HG02970 (cell line): ENCODE data around the gene VILL.

Experiments
- ATAC-seq: cut with Tn5 transposase; IDR thresholded peaks from one replicate; pipeline ENCODE4 v1.9.1; 2021; ENCODE audit warnings: mild to moderate bottlenecking, moderate library complexity, moderate number of reproducible peaks; ENCODE audit not compliant: unreplicated experiment, low FRiP score

Gene VILL

GRCh38 chr3:38015485-38015884, 24.9 kb downstream of the VILL start:
- ATAC-seq: no peak

GRCh38 chr3:38015984-38016383, 25.4 kb downstream of the VILL start:
- ATAC-seq: no peak

- no peak for ATAC-seq
Observed at GRCh38 chr3:38016410-38016809, 25.8 kb downstream of the VILL start.

- ATAC-seq: no peak
Observed at GRCh38 chr3:38016847-38017444, 26.4 kb downstream of the VILL start.

- ATAC-seq: no peak
Observed at GRCh38 chr3:38017445-38018295, 27.1 kb downstream of the VILL start.

- no peak for ATAC-seq
Observed at GRCh38 chr3:38018296-38019266, 28.0 kb downstream of the VILL start.

GRCh38 chr3:38019658-38020341, 29.2 kb downstream of the VILL start:
- no peak for ATAC-seq

- ATAC-seq: no peak
Observed at GRCh38 chr3:38020342-38020726, 29.7 kb downstream of the VILL start.

GRCh38 chr3:38021196-38021595, 30.6 kb downstream of the VILL start:
- no peak for ATAC-seq

- ATAC-seq: no peak
Observed at GRCh38 chr3:38022301-38022700, 31.7 kb downstream of the VILL start.

GRCh38 chr3:38022896-38023709, 32.5 kb downstream of the VILL start:
- ATAC-seq: no peak

GRCh38 chr3:38026856-38027255, 36.3 kb downstream of the VILL start:
- ATAC-seq: no peak

GRCh38 chr3:38027466-38028465, 37.2 kb downstream of the VILL start:
- ATAC-seq: no peak

GRCh38 chr3:38028621-38029361, 38.2 kb downstream of the VILL start:
- ATAC-seq: no peak

GRCh38 chr3:38029400-38030125, 39.0 kb downstream of the VILL start, which contains the start of gene PLCD1:
Gene PLCD1, minus strand, starts transcription at chr3:38029642. Its CDS starts 103 bp downstream, at chr3:38029539.
- no peak for ATAC-seq

GRCh38 chr3:38030126-38031021, 39.8 kb downstream of the VILL start:
- ATAC-seq: no peak
